Mucosa of descending colon (tissue), 3 donors: ENCODE results near the gene SEMA3C. TPM values are rescaled to one million over a fixed set of nuclear protein-coding genes. Genes with fewer than 3 reads are reported as not detected.

Experiments used
- ATAC-seq: fragments of 200-7000 bp; cut with Tn5 transposase; one replicate; pipeline ENCODE4 v1.9.1; 2020; ENCODE audit warnings: mild to moderate bottlenecking, moderate library complexity
- DNase-seq, 3 donors: peaks; one replicate each; pipeline ENCODE4 v3.0.0-alpha.2; 2020
- H3K36me3 ChIP-seq: fragments of 200-600 bp; one replicate; pipeline ENCODE4 v1.8.0; 2021; ENCODE audit warnings: low read depth, mild to moderate bottlenecking
- H3K4me1 ChIP-seq: fragments of 200-600 bp; one replicate; pipeline ENCODE4 v1.8.0; 2021; ENCODE audit warnings: low read depth, mild to moderate bottlenecking
- H3K4me3 ChIP-seq: fragments of 200-600 bp; one replicate; pipeline ENCODE4 v1.8.0; 2021; ENCODE audit warnings: mild to moderate bottlenecking
- H3K9me3 ChIP-seq: fragments of 200-600 bp; one replicate; pipeline ENCODE4 v1.8.0; 2021; ENCODE audit warnings: mild to moderate bottlenecking
- CTCF ChIP-seq: fragments of 200-600 bp; IDR thresholded peaks from one replicate; pipeline ENCODE4 v1.8.0; 2022; ENCODE audit warnings: antibody characterized with exemption, mild to moderate bottlenecking
- intact Hi-C, 2 donors: fragments of 100-400 bp; cut with DNase I in 1 of 2; cut with micrococcal nuclease in 1 of 2; formaldehyde crosslinking; loops; one replicate each; pipeline versions ENCODE4 v1.11.0 to v1.11.1; 2022; cut with DNase I, micrococcal nuclease
- total RNA-seq, 3 donors: library from RNA; stranded (reverse); fragmentation: NEBNext Ultra II Directional in 2 of 3; extraction: Animal tissue kit (Norgen Biotek cat#: 25700) in 2 of 3; gene quantifications; one replicate each; pipeline versions ENCODE4 v1.2.1 to v1.2.4, GENCODE V29; 2021 to 2023
- donor health status: DM: no; HTN: no; CAD: no; lungs with moderate emphysema.
- donor health status: DM: no; HTN: no; CAD: no.
- donor health status: DM: no; HTN: yes; CAD: no.

The SEMA3C gene
- total RNA-seq, 3 donors from 2014 or later, result 72.4 to 150 (median 83.7) TPM

GRCh38 chr7:80731281-80731680 lies 187.6 kb downstream of the SEMA3C start:
- intact Hi-C loops, result no loop called here
- no peak for ATAC-seq
- no peaks in the 10 kb centered on the region for H3K9me3 ChIP-seq
- DNase-seq, result no peak
- H3K4me3 ChIP-seq, result no peak overlapping the region
- no peak for TF ChIP-seq CTCF
- H3K36me3 ChIP-seq, result no peaks in the 10 kb centered on the region
- no peaks in the 10 kb centered on the region for H3K4me1 ChIP-seq

GRCh38 chr7:80729591-80730320 lies 189.1 kb downstream of the SEMA3C start:
- no peak for ATAC-seq
- no peaks in the 10 kb centered on the region for H3K9me3 ChIP-seq

GRCh38 chr7:80726666-80727065 lies 192.2 kb downstream of the SEMA3C start:
- Histone ChIP-seq H3K36me3 (no peaks in the 10 kb centered on the region), H3K4me1 (no peaks in the 10 kb centered on the region), H3K9me3 (no peaks in the 10 kb centered on the region), H3K4me3 (no peak overlapping the region)
- no peak for TF ChIP-seq CTCF
- DNase-seq, result no peak
- ATAC-seq, result no peak
- intact Hi-C loops, result no loop called here

More at GRCh38 chr7:80729591-80730320, 189.1 kb downstream of the SEMA3C start:
- DNase-seq, result no peak
- Histone ChIP-seq H3K4me3 (no peak overlapping the region), H3K4me1 (no peaks in the 10 kb centered on the region), H3K36me3 (no peaks in the 10 kb centered on the region)
- TF ChIP-seq CTCF, result no peak
- intact Hi-C loops, result no loop called here

- H3K4me3 ChIP-seq, result no peak overlapping the region
- ATAC-seq (no peak), DNase-seq (no peak)
- no peak for TF ChIP-seq CTCF
- H3K4me1 ChIP-seq, result no peaks in the 10 kb centered on the region
- intact Hi-C loops, result no loop called here
- no peaks in the 10 kb centered on the region for H3K9me3 ChIP-seq
- no peaks in the 10 kb centered on the region for H3K36me3 ChIP-seq
These were observed 193.7 kb downstream of the SEMA3C start for GRCh38 chr7:80725181-80725611.

- DNase-seq (no peak), ATAC-seq (no peak)
- TF ChIP-seq CTCF, result no peak
- intact Hi-C loops, result no loop called here
- Histone ChIP-seq H3K9me3 (no peaks in the 10 kb centered on the region), H3K4me3 (no peak overlapping the region), H3K36me3 (no peaks in the 10 kb centered on the region), H3K4me1 (no peaks in the 10 kb centered on the region)
These were observed 194.5 kb downstream of the SEMA3C start for GRCh38 chr7:80724249-80724871.
